ENCODE results near the gene BCL2L11.

The BCL2L11 gene

GRCh38 chr2:111134055-111134454 lies 13.3 kb downstream of the BCL2L11 start:
- Histone ChIP-seq H3K9ac (ENCODE audit: insufficient read length) (no peak overlapping the region), H3K9me3 (ENCODE audit: low read depth, low read length) (no peaks in the 10 kb centered on the region), H3K4me3 (no peak overlapping the region), H3K27ac (no peak overlapping the region), H3K36me3 (ENCODE audit: insufficient read depth, low read length) (no peaks in the 10 kb centered on the region; the same call in 1 of the 2 replicates)
- no peak for DNase-seq (ENCODE audit: low read depth, low spot score)
- TF ChIP-seq FOXP2 (optimal IDR thresholded peaks at IDR 0.05; ENCODE audit: control extremely low read depth, extremely low read length, insufficient read depth) (no peak), POLR2AphosphoS5 (IDR thresholded peaks at IDR 0.05; ENCODE audit: borderline replicate concordance, low read depth, low read length) (no peak), EZH2 (IDR thresholded peaks at IDR 0.05) (no peak)

- no peak for DNase-seq (ENCODE audit: low read depth, low spot score)
- no peak overlapping the region for H3K27ac ChIP-seq
- no peaks in the 10 kb centered on the region for H3K9me3 ChIP-seq (ENCODE audit: low read depth, low read length)
- H3K4me3 ChIP-seq, result no peak overlapping the region
- H3K9ac ChIP-seq (ENCODE audit: insufficient read length), result no peak overlapping the region
- no peak for TF ChIP-seq POLR2AphosphoS5 (IDR thresholded peaks at IDR 0.05; ENCODE audit: borderline replicate concordance, low read depth, low read length)
- no peak for TF ChIP-seq EZH2 (IDR thresholded peaks at IDR 0.05)
- no peak for TF ChIP-seq FOXP2 (optimal IDR thresholded peaks at IDR 0.05; ENCODE audit: control extremely low read depth, extremely low read length, insufficient read depth)
- H3K36me3 ChIP-seq (ENCODE audit: insufficient read depth, low read length), result no peaks in the 10 kb centered on the region
Measured at GRCh38 chr2:111135237-111135909, 14.7 kb downstream of the BCL2L11 start.

GRCh38 chr2:111135910-111136297 lies 15.2 kb downstream of the BCL2L11 start:
- Histone ChIP-seq H3K27ac (no peak overlapping the region), H3K4me3 (no peak overlapping the region), H3K9ac (ENCODE audit: insufficient read length) (no peak overlapping the region), H3K9me3 (ENCODE audit: low read depth, low read length) (no peaks in the 10 kb centered on the region), H3K36me3 (ENCODE audit: insufficient read depth, low read length) (no peaks in the 10 kb centered on the region)
- DNase-seq (ENCODE audit: low read depth, low spot score), result no peak
- TF ChIP-seq POLR2AphosphoS5 (IDR thresholded peaks at IDR 0.05; ENCODE audit: borderline replicate concordance, low read depth, low read length) (no peak), EZH2 (IDR thresholded peaks at IDR 0.05) (no peak), FOXP2 (optimal IDR thresholded peaks at IDR 0.05; ENCODE audit: control extremely low read depth, extremely low read length, insufficient read depth) (no peak)

GRCh38 chr2:111138839-111139238 lies 18.1 kb downstream of the BCL2L11 start:
- DNase-seq (ENCODE audit: low read depth, low spot score), result no peak
- H3K9me3 ChIP-seq (ENCODE audit: low read depth, low read length), result no peaks in the 10 kb centered on the region
- H3K36me3 ChIP-seq (ENCODE audit: insufficient read depth, low read length), result no peaks in the 10 kb centered on the region
- H3K9ac ChIP-seq (ENCODE audit: insufficient read length), result no peak overlapping the region
- H3K27ac ChIP-seq, result no peak overlapping the region
- TF ChIP-seq FOXP2 (optimal IDR thresholded peaks at IDR 0.05; ENCODE audit: control extremely low read depth, extremely low read length, insufficient read depth) (no peak), EZH2 (IDR thresholded peaks at IDR 0.05) (no peak), POLR2AphosphoS5 (IDR thresholded peaks at IDR 0.05; ENCODE audit: borderline replicate concordance, low read depth, low read length) (no peak)
- H3K4me3 ChIP-seq, result no peak overlapping the region

GRCh38 chr2:111139637-111140317 lies 19.1 kb downstream of the BCL2L11 start:
- Histone ChIP-seq H3K4me3 (no peak overlapping the region), H3K9me3 (ENCODE audit: low read depth, low read length) (no peaks in the 10 kb centered on the region), H3K27ac (no peak overlapping the region), H3K9ac (ENCODE audit: insufficient read length) (no peak overlapping the region), H3K36me3 (ENCODE audit: insufficient read depth, low read length) (no peaks in the 10 kb centered on the region)
- DNase-seq (ENCODE audit: low read depth, low spot score), result no peak
- no peak for TF ChIP-seq EZH2 (IDR thresholded peaks at IDR 0.05)
- TF ChIP-seq POLR2AphosphoS5 (IDR thresholded peaks at IDR 0.05; ENCODE audit: borderline replicate concordance, low read depth, low read length), result no peak
- no peak for TF ChIP-seq FOXP2 (optimal IDR thresholded peaks at IDR 0.05; ENCODE audit: control extremely low read depth, extremely low read length, insufficient read depth)

GRCh38 chr2:111140815-111141214 lies 20.1 kb downstream of the BCL2L11 start:
- Histone ChIP-seq H3K27ac (no peak overlapping the region), H3K9me3 (ENCODE audit: low read depth, low read length) (no peaks in the 10 kb centered on the region), H3K9ac (ENCODE audit: insufficient read length) (no peak overlapping the region), H3K4me3 (no peak overlapping the region), H3K36me3 (ENCODE audit: insufficient read depth, low read length) (no peaks in the 10 kb centered on the region)
- TF ChIP-seq FOXP2 (optimal IDR thresholded peaks at IDR 0.05; ENCODE audit: control extremely low read depth, extremely low read length, insufficient read depth), result no peak
- no peak for TF ChIP-seq POLR2AphosphoS5 (IDR thresholded peaks at IDR 0.05; ENCODE audit: borderline replicate concordance, low read depth, low read length)
- TF ChIP-seq EZH2 (IDR thresholded peaks at IDR 0.05), result no peak
- DNase-seq (ENCODE audit: low read depth, low spot score), result no peak

- H3K27ac ChIP-seq, result no peak overlapping the region
- H3K36me3 ChIP-seq (ENCODE audit: insufficient read depth, low read length), result no peaks in the 10 kb centered on the region
- H3K9me3 ChIP-seq (ENCODE audit: low read depth, low read length), result no peaks in the 10 kb centered on the region
- DNase-seq (ENCODE audit: low read depth, low spot score), result no peak
- no peak for TF ChIP-seq EZH2 (IDR thresholded peaks at IDR 0.05)
- TF ChIP-seq POLR2AphosphoS5 (IDR thresholded peaks at IDR 0.05; ENCODE audit: borderline replicate concordance, low read depth, low read length), result no peak
- TF ChIP-seq FOXP2 (optimal IDR thresholded peaks at IDR 0.05; ENCODE audit: control extremely low read depth, extremely low read length, insufficient read depth), result no peak
- H3K9ac ChIP-seq (ENCODE audit: insufficient read length), result no peak overlapping the region
- H3K4me3 ChIP-seq, result no peak overlapping the region
Measured at GRCh38 chr2:111142101-111142500, 21.4 kb downstream of the BCL2L11 start.

- no peak overlapping the region for H3K4me3 ChIP-seq
- H3K9me3 ChIP-seq (ENCODE audit: low read depth, low read length), result no peaks in the 10 kb centered on the region
- H3K9ac ChIP-seq (ENCODE audit: insufficient read length), result no peak overlapping the region
- no peaks in the 10 kb centered on the region for H3K36me3 ChIP-seq (ENCODE audit: insufficient read depth, low read length)
- TF ChIP-seq POLR2AphosphoS5 (IDR thresholded peaks at IDR 0.05; ENCODE audit: borderline replicate concordance, low read depth, low read length) (no peak), FOXP2 (optimal IDR thresholded peaks at IDR 0.05; ENCODE audit: control extremely low read depth, extremely low read length, insufficient read depth) (no peak), EZH2 (IDR thresholded peaks at IDR 0.05) (no peak)
- no peak for DNase-seq (ENCODE audit: low read depth, low spot score)
- H3K27ac ChIP-seq, result no peak overlapping the region
Measured at GRCh38 chr2:111143107-111143842, 22.6 kb downstream of the BCL2L11 start.
